ENCODE measurements around the gene PRTFDC1.

PRTFDC1 gene

GRCh38 chr10:24816868-24817396 lies 135.5 kb downstream of the PRTFDC1 start:
- TF ChIP-seq FOXP2 (optimal IDR thresholded peaks at IDR 0.05; ENCODE audit: borderline replicate concordance, extremely low read depth, extremely low read length, insufficient read depth) = no peak
- TF ChIP-seq TAF1 (IDR thresholded peaks at IDR 0.05; ENCODE audit: borderline replicate concordance, insufficient read depth, low read length) = no peak
- no peak for TF ChIP-seq SIN3A (IDR thresholded peaks at IDR 0.05; ENCODE audit: borderline replicate concordance, insufficient read depth, low read length)
- TF ChIP-seq POLR2AphosphoS5 (IDR thresholded peaks at IDR 0.05; ENCODE audit: low read depth, low read length) = no peak
- TF ChIP-seq REST (IDR thresholded peaks at IDR 0.05; ENCODE audit: insufficient read depth in 1 of 2, low read depth in 2 of 2, low read length in 2 of 2) = no peak

GRCh38 chr10:24814568-24815313 lies 137.7 kb downstream of the PRTFDC1 start:
- no peak for TF ChIP-seq SIN3A (IDR thresholded peaks at IDR 0.05; ENCODE audit: borderline replicate concordance, insufficient read depth, low read length)

DNA sequence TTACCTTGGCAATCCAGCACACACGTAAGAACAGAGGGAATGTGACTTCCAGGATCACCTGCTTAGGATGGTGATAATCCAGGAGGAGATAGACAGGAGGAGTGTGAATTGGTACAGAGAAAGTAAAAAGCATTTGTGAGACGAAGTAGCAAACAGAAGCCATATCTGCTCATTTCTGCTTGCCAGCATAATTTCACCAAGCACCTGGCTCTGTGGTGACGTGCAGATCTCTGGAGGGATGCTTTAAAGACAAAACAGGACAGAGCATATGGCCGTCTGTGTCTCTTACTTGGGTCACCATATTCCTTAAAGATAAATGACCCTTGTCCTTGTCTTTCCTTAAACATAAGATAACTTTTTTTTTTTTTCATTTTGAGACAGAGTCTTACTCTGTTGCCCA lies 138.6 kb downstream of the PRTFDC1 start:
- TF ChIP-seq SIN3A (IDR thresholded peaks at IDR 0.05; ENCODE audit: borderline replicate concordance, insufficient read depth, low read length) = no peak

DNA sequence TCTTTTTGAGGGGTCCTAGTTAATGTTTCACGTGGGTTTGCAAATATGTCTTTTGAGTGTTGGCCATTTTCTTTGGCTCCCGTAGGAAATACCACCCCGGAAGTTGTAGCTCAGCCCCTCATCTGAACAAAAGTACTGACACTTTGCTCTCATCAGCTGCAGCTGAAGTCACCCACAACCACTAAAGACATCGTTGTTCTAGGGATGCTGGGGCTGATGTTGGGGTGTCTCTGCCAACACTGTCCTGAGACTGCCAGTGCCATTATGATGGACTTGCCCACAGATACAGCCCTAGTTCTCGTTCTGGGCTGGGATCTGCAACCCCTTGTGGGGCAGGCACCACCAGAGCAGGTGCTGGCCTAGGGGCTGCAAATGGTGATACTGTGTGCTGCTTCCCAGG lies 146.1 kb downstream of the PRTFDC1 start:
- no peak for TF ChIP-seq POLR2AphosphoS5 (IDR thresholded peaks at IDR 0.05; ENCODE audit: low read depth, low read length)
- TF ChIP-seq TAF1 (IDR thresholded peaks at IDR 0.05; ENCODE audit: borderline replicate concordance, insufficient read depth, low read length) = no peak
- no peak for TF ChIP-seq SIN3A (IDR thresholded peaks at IDR 0.05; ENCODE audit: borderline replicate concordance, insufficient read depth, low read length)
- no peak for TF ChIP-seq FOXP2 (optimal IDR thresholded peaks at IDR 0.05; ENCODE audit: borderline replicate concordance, extremely low read depth, extremely low read length, insufficient read depth)
- TF ChIP-seq REST (IDR thresholded peaks at IDR 0.05; ENCODE audit: insufficient read depth in 1 of 2, low read depth in 2 of 2, low read length in 2 of 2) = no peak

DNA sequence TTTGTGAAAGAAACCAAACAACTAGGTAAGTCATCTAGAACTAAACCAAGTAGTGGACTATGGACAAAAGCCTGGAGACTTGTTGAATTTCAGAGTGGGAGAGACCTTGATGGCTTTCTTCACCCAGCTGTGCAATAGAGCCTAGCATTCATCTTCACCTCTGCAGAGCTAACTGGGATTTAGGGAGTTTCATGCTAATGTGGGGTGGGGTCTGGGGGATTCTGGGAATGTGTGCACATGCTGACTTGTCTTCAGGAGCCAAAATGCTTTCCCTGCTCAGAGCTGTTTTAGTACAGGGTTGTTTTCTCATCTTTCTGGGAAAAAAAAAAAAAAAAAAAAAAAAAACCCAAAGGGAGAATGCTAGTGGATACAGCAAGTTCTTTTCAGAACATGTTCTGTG lies 147.4 kb downstream of the PRTFDC1 start:
- TF ChIP-seq POLR2AphosphoS5 (IDR thresholded peaks at IDR 0.05; ENCODE audit: low read depth, low read length) (no peak), SIN3A (IDR thresholded peaks at IDR 0.05; ENCODE audit: borderline replicate concordance, insufficient read depth, low read length) (no peak), REST (IDR thresholded peaks at IDR 0.05; ENCODE audit: insufficient read depth in 1 of 2, low read depth in 2 of 2, low read length in 2 of 2) (no peak), TAF1 (IDR thresholded peaks at IDR 0.05; ENCODE audit: borderline replicate concordance, insufficient read depth, low read length) (no peak), FOXP2 (optimal IDR thresholded peaks at IDR 0.05; ENCODE audit: borderline replicate concordance, extremely low read depth, extremely low read length, insufficient read depth) (no peak)

DNA sequence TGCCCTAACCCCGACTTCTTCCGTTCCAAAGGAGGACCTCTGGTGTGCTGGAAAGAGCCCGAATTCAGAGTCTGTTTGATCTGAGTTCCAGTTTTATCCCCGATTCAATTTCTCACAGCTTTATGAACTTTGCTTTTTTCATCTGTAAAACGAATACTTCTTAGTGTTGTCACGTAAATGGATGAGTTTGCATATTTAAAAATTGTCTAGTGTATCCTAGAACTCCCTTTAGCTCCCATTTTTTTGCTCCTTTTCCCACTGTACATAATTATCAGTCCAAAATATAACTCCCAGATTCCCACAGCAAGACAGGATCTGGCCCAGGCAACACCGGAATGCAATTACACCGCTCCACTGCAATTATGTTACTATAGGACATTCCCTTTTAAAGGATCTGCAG lies 148.0 kb downstream of the PRTFDC1 start:
- TF ChIP-seq REST (IDR thresholded peaks at IDR 0.05; ENCODE audit: insufficient read depth in 1 of 2, low read depth in 2 of 2, low read length in 2 of 2) = no peak
- no peak for TF ChIP-seq SIN3A (IDR thresholded peaks at IDR 0.05; ENCODE audit: borderline replicate concordance, insufficient read depth, low read length)
- no peak for TF ChIP-seq POLR2AphosphoS5 (IDR thresholded peaks at IDR 0.05; ENCODE audit: low read depth, low read length)
- no peak for TF ChIP-seq TAF1 (IDR thresholded peaks at IDR 0.05; ENCODE audit: borderline replicate concordance, insufficient read depth, low read length)
- no peak for TF ChIP-seq FOXP2 (optimal IDR thresholded peaks at IDR 0.05; ENCODE audit: borderline replicate concordance, extremely low read depth, extremely low read length, insufficient read depth)
